Measurements from ENCODE around the gene ADAMTS4.

The ADAMTS4 gene

DNA sequence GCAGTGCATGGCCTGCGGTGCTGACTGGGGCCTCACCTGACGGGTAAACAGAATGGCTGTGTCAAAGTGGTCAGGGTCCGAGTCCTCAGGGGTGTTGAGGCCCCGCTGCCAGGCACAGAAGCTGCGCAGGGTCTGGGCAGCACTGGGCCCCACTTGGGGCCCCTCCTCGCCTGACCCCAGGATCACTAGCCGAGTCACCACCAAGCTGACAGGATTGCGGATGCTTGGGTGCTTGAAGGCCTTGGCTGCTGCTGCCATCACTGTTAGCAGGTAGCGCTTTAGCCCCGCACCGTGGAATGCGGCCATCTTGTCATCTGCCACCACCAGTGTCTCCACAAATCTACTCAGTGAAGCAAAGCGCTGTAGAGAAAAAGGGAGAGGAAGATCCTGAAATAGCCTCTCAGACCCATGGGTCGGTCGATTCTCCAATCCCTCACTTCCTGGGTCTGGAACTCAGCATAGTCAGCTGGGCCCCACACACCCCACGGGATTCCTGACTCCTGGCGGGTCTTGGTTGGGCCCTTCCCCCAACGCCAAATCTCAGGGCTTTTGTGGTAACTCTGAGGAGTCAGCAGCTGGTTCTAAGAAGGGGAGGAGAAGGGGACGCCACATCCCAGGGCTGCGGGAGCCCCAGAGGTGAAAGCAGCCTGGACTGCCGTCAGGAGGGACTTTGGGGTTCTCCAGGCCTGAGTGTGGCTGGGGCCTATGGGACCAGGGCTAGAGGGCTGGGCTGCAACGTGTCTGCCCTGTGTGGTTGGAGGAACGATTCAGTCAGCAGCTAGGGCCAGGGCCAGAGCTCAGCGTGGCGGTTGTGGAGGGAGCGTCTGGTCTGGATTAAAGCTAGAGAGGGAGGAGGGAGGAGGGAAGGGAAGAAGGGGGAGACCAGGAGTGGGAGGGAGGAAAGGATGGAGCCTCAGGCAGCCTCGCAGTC, 2.1 kb downstream of the ADAMTS4 start:
- DNase-seq (ENCODE audit: low spot score): no peak

DNA sequence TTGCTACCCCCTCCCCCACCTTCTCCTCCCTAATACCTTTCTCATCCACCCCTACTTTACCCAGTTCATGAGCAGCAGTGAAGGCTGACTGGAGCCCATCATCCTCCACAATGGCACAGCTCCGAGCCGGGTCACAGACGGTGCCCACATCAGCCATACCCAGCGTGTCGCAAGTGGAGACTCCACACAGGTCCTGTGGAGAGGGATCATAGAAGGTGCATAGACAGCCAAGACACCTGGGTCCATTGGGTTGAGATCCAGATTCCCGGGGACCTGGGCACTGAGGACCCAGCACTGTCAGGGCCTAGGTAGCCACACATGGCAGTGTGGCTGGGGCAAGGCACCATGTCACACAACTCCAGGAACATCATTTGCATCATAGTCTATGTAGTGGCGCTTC, 2.7 kb downstream of the ADAMTS4 start:
- no peak for DNase-seq (ENCODE audit: low spot score)

DNA sequence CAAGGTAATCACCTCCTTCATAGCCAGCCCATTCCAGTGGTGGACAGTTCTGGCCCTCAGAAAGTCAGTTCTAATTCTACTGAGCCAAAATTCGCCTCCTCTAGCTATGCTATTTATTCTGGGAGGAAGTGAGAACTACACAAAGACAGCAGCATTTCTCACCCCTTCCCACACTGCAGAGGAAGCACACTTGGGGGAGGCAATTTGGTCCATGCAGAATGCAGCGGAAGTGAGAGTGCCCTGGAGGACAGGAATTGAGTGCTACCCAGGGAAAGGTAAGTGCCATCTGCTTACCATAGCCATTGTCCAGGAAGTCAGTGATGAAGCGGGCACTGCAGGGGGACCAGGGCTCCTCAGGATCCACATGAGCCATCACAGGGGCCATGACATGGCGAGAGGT, 3.7 kb downstream of the ADAMTS4 start:
- DNase-seq (ENCODE audit: low spot score): no peak

DNA sequence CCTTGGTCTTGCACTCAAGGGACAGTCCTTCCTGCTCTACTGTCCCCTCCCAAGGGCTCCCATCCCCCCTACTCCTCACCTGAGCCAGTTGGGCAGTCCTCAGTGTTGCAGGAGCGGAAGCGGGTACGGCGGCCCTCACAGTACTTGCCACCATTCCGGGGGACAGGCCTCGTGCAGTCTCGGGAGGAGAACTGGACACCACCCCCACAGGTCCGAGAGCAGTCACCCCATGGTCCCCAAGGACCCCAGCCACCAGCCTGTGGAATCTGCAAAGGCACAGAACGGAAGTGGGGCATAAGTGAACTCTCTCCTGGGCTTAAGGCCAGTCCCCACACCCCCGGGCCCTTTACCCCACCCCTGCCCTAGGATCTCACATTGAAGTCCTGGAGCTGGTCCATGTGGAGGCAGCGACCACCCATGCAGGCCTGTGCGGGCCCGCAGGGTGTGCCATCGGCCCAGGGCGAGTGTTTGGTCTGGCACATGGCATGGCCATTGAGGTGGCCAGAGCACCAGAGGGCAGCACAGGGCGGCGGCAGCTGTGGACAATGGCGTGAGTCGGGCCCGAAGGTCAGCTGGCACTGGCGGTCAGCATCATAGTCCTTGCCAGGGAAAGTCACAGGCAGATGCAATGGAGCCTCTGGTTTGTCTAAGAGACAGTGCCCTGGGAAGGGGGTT, 5.2 kb downstream of the ADAMTS4 start:
- DNase-seq (ENCODE audit: low spot score): no peak

DNA sequence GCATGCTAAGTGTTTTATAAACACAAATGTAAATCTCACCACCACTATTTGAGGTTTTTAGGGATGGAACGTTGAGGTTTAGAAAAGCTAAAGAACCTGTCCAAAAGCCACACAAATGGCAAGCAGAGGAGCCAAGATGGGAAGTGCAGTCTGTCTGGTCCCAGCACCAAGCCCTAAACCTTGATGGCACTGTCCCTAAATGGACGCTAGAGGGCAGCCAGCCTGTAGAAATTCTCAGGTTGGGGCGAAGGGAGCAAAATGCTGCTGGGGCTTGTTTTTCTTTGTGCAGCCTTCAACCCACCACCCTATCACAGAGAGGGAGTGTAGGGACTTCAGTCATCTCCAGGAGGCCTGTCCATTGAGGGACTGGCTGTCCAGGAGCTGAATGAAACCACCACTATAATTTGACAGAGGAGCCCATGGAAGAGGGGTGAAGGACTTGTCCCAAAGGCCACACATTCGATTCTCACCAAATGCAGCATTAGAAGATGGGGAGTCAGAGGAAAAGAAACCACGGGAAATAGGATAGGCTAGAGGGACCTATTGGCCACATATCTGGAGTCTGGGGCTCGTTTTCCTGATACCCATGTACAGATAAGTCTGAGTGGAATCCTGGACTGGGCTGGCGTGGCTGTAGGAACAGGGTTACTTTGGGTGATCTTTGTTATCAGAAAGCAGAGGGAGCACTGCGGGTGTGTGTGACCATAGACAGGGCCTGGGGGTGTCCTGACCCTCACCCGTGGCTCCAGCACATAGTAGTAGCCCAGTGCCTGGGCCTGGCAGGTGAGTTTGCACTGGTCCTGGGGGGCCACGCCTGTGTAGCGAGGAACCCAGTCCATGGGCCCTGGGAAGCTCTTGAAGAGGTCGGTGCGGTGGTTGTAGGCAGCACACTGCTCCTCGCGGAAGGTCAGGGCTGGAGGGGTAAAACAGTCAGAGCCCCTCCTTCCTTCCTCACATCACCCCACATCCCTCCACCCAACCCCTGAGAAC, 6.1 kb downstream of the ADAMTS4 start:
- DNase-seq (ENCODE audit: low spot score): peak; percentile 85

DNA sequence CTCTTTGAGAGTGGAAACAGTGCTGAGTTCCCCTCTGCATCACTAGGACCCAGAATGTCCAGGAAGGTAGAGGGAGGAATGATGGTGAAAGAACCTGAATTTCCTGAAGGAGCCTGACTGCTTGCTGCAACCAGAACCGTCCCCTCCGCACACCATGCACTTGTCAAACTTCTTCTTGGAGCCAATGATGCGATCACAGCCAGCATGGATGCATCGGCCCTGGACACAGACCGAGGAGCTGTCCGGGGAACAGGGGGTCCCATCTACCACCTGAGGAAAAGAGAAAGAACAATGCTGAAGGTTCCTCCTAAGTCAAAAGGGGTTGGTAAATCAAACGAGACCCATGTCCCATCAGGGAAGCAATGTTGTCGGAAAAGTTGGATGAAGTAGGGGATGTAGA, 6.9 kb downstream of the ADAMTS4 start:
- DNase-seq (ENCODE audit: low spot score): no peak

DNA sequence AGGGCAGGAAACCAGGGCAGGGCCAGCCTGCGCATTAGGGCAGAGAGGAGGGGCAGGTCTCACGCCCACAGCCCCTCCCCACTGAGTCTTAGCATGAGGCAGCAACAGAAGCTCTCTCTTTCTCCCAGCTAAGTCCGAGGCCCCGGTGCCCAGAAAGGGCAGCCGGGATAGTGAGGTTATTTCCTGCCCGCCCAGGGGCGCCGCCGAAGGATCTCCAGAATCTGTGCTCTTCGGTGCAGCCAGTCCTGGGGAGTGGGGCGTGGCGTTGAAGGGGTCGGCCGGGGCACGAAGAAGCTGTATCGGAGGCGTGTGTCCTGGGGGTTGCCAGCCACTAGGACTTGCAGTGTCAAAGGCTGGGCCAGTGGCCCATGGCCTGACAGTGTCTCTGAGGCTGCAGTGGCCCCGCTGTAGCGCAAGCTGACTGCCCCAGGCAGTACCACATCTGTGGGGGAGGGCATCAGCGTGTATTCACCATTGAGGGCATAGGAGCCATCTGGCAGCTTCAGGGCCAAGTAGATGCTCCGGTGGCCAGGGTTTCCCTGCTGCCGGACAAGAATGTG, 7.8 kb downstream of the ADAMTS4 start:
- no peak for DNase-seq (ENCODE audit: low spot score)

DNA sequence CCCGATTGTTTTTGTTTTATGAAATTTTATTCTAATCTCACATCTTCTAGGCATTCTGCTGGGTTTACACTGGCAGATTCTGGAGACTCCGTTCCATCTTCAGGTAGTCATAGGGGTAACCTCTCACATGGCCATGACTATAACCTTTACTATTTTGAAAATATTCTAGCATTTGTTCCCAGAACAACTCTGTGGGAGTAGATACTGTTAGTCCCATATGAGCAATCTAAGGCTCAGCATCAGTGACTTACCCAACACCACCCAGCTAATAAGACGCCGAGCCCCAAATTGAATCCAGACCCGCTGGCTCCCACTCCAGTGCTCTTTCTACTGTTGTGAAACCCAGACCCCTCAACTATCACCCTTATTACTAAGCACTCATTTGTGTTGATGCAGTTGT, 9.8 kb downstream of the ADAMTS4 start:
- no peak for DNase-seq (ENCODE audit: low spot score)

DNA sequence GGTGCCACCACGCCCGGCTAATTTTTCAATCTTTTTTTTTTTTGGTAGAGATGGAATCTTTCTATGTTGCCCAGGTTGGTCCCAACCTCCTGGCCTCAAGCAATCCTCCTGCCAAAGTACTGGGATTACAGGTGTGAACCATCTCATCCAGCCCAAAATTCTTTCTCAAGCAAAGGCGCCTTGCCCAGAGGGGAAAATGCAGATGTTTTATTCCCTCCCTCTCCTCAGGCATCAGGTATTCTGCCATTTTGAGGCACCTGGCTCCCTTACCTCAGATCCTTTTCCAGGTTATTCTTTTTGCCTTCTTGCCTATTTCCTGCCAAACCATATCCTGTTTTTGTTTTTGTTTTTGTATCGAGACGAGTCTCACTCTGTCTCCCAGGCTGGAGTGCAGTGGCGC, 10.5 kb downstream of the ADAMTS4 start:
- no peak for DNase-seq (ENCODE audit: low spot score)

DNA sequence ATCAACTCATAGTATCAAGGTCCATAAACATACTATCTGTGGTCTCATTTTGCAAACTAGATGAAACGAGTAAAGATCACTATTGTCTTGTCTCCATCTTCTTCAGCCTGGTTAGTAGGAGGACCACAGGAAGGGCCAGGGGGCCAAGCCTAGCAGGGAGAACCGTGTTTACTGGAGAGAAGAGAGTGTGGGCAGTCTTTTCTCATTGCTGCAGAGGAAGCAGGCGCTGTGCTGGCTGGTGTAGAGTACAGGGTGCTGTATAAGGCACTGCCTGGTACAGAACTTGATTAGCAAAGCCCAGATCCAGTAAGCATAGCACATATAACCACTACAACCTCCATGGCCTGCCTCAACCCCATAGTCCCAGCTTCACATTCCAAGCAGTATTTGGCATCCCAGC, 11.5 kb downstream of the ADAMTS4 start:
- DNase-seq (ENCODE audit: low spot score): no peak

DNA sequence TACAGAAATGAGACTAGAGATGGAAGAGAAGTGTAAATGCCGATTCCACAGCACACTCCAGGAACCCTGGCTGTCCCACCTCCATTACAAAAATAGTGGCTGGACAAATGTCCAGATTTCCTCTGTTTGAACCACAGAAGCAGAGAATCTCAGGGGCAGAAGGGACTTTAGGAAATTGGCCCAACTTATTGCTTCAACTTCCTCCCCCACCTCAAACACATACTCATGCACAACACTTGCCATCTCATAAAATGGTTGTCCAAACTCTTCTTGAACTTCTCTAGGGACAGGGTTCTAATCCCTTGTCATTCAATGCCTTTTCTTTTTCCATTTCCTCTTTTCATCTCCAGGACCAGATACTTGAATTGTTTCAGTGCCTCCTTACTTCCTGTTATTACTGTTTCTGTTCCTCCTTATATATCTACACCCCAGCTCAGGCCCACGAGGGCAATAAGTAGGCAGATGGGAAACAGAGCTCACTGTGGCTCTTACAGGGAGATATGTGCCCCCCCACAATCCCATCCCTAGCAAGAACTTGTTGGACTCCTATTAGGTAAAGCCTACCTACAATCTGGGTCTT, 13.0 kb downstream of the ADAMTS4 start:
- no peak for DNase-seq (ENCODE audit: low spot score)

DNA sequence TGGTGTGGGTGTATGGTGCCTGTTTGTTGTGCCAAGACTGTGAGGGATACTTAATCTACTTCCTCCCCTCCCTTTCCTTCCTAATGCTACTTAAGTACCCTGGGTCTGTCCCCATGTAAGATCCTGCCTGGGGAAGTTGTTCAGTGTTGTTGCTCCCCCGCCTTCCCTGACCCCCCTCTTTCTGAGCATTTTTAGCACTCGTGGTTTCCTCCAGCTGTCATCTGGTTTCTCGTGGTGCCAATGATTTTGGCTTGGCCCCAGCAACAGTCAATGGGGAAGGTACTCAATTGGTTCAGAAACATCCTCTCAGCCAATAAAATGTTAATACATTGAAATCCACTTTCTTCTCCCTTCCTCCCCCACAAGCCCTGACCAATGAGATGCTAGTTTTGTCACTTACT, 13.6 kb downstream of the ADAMTS4 start:
- DNase-seq (ENCODE audit: low spot score): peak; percentile 91

DNA sequence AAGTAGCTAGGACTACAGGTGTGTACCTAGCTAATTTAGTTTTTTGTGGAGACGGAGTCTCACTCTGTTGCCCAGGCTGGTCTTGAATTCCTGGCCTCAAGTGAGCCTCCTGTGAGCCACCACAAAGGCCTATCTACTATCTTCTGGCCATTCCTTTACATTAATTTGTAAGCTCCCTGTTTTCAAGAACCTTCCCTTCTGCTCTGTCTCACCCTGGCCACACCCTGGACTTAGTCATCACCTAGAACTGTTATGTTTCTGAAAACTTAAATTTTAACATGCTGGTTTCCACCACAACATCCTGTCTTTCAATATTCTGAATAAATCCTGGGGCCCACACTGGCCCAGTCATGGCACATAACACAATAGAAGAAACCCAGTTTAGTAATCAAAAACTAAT, 16.6 kb downstream of the ADAMTS4 start:
- DNase-seq (ENCODE audit: low spot score): peak; percentile 90

DNA sequence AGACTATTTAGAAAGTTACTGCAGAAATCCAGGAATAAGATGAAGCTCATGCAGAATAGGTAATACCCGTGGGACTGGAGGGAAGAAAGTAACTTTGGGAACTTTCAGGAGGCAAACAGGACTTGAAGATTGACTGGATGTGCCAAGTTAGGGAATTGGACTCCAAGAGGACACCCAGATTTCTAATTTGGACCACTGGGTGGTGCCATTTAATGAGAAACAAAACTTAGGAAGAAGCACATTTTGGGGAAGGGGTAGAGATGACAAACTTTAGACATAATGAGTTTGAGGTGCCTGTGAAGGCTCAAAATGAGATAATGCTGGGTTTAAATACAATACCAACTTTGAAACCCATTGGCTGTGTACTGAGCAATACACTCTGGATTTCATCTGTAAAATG, 18.2 kb downstream of the ADAMTS4 start:
- peak; percentile 45 for DNase-seq (ENCODE audit: low spot score)

DNA sequence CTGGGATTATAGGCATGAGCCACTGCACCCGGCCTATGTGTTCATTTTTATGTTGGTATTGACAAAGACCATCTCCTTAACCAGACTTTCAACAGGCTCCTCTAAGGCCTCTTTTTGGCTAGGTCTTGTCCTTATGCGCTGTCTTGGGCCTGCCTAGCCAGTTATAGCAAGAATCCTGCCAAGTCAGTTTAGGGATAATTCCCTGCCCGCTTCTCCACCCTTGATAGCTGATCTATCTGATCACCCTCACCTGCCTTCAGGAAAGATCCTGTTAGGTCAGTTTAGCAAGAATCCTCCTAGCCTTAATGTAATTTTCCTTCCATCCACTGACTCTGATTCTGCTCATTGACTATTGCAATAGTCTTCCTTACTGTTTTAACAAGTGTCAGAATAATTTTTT, 19.2 kb downstream of the ADAMTS4 start:
- DNase-seq (ENCODE audit: low spot score): no peak

DNA sequence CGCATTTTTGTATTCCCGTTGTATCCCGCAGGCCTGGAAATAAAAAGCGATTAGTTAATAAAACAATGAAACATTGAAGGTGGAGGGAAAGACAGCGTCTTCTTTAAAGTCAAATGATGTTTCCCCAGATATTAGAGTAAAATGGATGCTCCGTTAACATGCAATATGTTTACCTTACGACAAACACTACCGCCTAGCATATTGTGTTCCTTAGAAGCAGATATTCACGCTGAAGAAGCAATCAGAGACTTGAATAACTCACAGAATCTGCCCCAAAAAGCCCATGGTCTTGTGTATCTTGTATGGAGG, 21.0 kb downstream of the ADAMTS4 start:
- DNase-seq (ENCODE audit: low spot score): no peak

DNA sequence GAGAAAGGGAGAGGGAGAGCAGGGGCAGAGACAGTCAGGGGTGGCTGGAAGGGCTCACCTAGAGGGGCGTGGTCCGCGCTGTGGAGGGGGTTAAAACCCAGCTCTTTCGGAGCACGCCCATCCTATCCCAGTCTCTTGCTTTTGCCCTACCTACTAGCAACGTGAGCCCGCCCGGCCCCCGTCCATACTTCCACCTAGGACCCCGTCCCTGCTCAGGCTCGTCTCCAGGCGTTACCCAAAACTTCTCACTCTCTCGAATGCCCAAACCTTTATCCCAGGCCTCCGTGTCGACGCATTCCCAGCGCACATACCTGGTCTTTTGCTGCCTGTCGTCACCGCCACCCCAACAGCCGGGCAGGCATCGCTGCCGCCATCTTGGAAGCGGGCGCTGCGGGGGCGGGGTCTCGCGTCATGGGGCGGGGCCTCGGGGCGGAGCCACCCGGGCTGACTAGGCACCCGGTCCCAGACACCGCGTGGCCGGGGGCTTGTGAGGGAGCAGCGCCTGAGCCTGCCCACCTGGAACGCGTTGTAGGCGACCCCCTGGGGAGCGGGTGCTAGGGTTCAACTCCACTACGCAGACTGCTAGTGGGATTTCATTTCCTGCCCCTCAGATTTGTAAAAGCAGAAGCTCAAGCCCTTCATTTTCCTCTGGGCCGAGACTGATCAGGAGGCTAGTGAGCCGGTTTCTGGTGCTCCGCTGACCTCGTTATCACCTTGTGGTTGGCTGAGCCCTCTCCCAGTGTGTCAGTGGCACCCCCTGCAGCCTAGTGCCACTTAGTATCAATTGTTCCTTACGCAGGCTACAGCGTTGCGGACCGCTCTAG, 21.5 kb downstream of the ADAMTS4 start, which contains the start of gene B4GALT3:
Gene B4GALT3, minus strand, starts transcription at position 396 of the 824 bp plus-strand sequence. CDS start 1,447 bp downstream, outside the sequence.
- peak; percentile 93 for DNase-seq (ENCODE audit: low spot score)

DNA sequence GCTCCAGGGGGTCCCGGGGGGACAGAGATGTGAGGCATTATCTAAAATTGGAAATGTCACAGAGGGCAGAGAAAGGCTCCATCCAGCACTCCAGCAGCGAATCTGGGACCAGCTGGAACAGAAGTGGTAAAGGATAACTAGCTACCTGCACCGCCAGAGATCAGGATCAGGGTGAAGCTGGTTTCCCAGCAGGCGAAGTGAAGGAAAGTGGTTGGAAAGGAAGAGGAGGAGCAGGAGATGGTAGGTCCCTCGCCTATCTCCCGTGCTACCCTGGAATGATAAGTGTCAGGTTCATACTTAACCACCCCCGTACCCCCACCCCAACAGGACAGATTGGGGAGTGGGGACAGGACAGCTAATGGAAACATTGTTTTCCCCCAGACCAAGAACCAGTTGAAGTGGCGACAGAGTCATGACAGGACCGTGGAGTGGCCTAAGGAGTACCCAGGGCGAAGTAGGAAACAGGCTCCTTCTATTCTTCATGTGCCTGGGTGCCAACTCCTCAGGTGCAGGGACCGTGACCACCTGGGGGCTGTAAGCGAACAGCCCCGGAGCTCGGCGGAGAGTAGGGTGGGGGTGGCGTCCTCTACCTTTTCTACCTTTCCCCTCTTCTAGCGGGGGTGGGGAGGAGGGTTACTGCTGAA, 22.3 kb downstream of the ADAMTS4 start:
- DNase-seq (ENCODE audit: low spot score): no peak

DNA sequence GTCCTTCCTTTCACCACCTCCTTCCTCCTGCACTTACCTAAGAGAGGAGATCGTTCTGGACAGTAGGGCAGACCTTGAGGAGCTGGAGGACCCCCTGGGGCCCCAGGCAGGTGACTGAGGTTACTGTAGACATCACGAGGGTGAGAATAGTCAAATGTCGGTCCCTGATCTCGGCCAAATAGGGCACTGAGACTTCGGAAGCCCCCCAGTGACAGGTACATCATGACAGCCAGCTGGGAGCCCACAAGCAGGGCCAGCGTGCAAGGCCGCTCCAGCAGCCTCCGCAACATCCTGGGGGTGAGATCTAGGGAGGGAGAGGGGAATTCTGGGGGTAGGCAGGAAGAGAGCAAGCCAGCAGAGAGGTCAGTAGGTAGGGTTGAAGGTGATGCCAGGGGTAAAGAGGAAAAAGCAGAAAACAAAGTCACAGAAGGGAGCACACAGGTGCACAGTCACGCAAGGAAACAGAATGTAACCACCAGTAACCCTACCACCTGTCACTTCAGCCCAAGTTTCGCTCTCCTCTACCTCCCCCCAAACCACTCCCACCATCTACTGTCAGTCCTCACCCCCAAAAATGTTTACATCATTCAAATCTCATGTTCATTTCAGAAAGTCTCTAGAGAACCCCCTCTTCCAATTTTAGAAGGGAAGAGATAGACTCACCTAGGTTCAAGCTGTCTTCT, 22.9 kb downstream of the ADAMTS4 start:
- DNase-seq (ENCODE audit: low spot score): no peak

DNA sequence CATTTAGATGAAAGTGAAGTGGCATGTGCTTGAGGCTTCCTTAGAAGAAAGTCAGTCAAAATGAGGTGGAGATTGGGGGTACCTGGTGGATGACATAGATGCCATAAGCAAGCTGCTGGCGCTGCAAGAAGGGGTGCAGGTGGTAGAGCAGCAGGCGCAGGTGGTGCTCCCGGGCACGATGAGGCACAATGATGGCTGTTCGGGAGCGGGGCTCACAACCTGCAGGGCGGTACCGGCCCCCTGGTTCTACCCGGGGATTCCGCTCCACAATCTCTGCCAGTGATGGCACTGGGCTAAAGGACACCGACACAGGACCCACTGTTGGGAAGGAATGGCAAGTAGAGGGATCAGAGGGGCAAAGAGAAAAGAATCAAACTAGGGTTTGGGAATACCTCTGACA, 23.9 kb downstream of the ADAMTS4 start:
- DNase-seq (ENCODE audit: low spot score): no peak
